Transverse colon (tissue), 4 donors: ENCODE data around the gene LPIN2. TPM values are rescaled to one million over a fixed set of nuclear protein-coding genes. Genes with fewer than 3 reads are reported as not detected.

Source experiments
- DNase-seq: peaks from one replicate; pipeline ENCODE4 v3.0.0-alpha.2; 2019
- H3K27ac ChIP-seq, 4 donors: fragments of 200-600 bp; sonication (generic); 2 replicates each; pipeline ENCODE4 v1.5.1; 2016 to 2018; ENCODE audit warnings: inconsistent platforms in 4 of 4
- H3K27me3 ChIP-seq: fragments of 200-600 bp; sonication (generic); 2 replicates; pipeline ENCODE4 v1.5.1; 2017; ENCODE audit warnings: inconsistent platforms
- H3K36me3 ChIP-seq, 4 donors: fragments of 200-600 bp; sonication (generic); 2 replicates each; pipeline ENCODE4 v1.5.1; 2017 to 2019; ENCODE audit warnings: inconsistent platforms in 4 of 4
- H3K4me1 ChIP-seq, 4 donors: fragments of 200-600 bp; sonication (generic); 2 replicates each; pipeline ENCODE4 v1.5.1; 2017 to 2020; ENCODE audit warnings: inconsistent platforms in 4 of 4
- H3K4me3 ChIP-seq, 4 donors: fragments of 200-600 bp; sonication (generic); 1 replicate in 1 of 4; 2 replicates in 3 of 4; pipeline versions ENCODE4 v1.5.1 to v1.6.1; 2017 to 2019; ENCODE audit warnings: inconsistent platforms in 4 of 4
- H3K9me3 ChIP-seq, 2 donors: fragments of 200-600 bp; sonication (generic); 2 replicates each; pipeline ENCODE4 v1.5.1; 2017 to 2019; ENCODE audit warnings: inconsistent platforms in 2 of 2
- EP300 ChIP-seq: sonication (generic); formaldehyde crosslinking; IDR thresholded peaks from one replicate; pipeline ENCODE4 v1.6.1; 2017; ENCODE audit warnings: antibody characterized with exemption, low read depth
- POLR2A ChIP-seq: fragments of 450-650 bp; IDR thresholded peaks from one replicate; pipeline ENCODE4 v1.6.1; 2016; ENCODE audit warnings: antibody characterized with exemption, mild to moderate bottlenecking, moderate library complexity
- POLR2AphosphoS5 ChIP-seq, 3 donors: sonication (generic); formaldehyde crosslinking; IDR thresholded peaks; one replicate each; pipeline ENCODE4 v1.6.1; 2016; ENCODE audit warnings: antibody characterized with exemption in 3 of 3
- WGBS, 2 donors: methylation state at CpG; one replicate each; pipeline ENCODE4 v1.1.5; 2018; ENCODE audit warnings: low coverage in 1 of 2; 5-methylcytosine and 5-hydroxymethylcytosine counted together
- in situ Hi-C, 4 donors: fragments of 200-750 bp; cut with MboI; loops; one replicate each; pipeline versions ENCODE4 v1.15.0 to v1.15.1; 2017; ENCODE audit warnings: low sequenced_read_pairs in 3 of 4, low pct_ligation_motif_present in 1 of 4, low pct_unique_long_range_greater_than_20kb in 1 of 4
- intact Hi-C: fragments of 100-400 bp; cut with DNase I; formaldehyde crosslinking; loops from one replicate; pipeline ENCODE4 v1.15.1; 2023; ENCODE audit warnings: low total_unique reads
- total RNA-seq, 4 donors: library from RNA; depleted of rRNA; stranded (reverse); fragments of >200 nt; gene quantifications; one replicate each; pipeline ENCODE4 v1.1.0, GENCODE V29; 2016
- TF ChIP-seq, protein P1 (sequence below), 5 experiments: fragments of 200-600 bp in 3 of 5; fragments of 450-650 bp in 2 of 5; sonication (generic) in 3 of 5; IDR thresholded peaks; 1 replicate in 2 of 5; 2 replicates in 3 of 5; pipeline ENCODE4 v1.5.1; 2016 to 2017; ENCODE audit warnings: antibody characterized with exemption in 5 of 5, inconsistent platforms in 3 of 5, mild to moderate bottlenecking in 2 of 5, moderate library complexity in 1 of 5

LPIN2 gene
- total RNA-seq, 4 donors from 2014 or later, result 11.1 to 151 (median 87.0) TPM

DNA sequence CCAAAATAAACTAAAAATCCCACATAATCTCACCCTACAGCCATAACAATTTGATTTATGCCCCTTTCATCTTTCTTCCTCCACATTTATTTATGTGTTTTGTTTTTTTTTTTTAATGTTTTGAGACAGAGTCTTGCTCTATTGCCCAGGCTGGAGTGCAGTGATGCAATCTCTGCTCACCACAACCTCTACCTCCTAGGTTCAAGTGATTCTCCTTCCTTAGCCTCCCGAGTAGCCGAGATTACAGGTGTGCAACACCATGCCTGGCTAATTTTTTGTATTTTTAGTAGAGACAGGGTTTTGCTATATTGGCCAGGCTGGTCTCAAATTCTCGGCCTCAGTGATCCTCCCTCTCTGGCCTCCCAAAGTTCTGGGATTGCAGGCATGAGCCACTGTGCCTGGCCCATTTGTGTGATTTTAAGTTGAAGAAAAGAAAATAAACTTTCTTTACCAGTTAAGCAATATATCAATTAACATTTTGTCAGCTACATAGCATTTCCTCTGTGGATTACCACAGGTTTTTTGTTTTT, 35.9 kb upstream of the LPIN2 start:
- in situ Hi-C loops, result no loop called here
- H3K27me3 ChIP-seq, result no peaks in the 10 kb centered on the region
- WGBS, 2 donors, result 80 to 90% methylated on average over 1 to 3 of the region's 3 CpGs
- H3K27ac ChIP-seq, result no peak overlapping the region
- H3K4me1 ChIP-seq, result peaks cover 8 to 42% (median 19%) of the 10 kb centered on the region in 4 donors
- TF ChIP-seq POLR2AphosphoS5 (IDR thresholded peaks at IDR 0.05) (no peak), POLR2A (no peak), EP300 (no peak)
- TF ChIP-seq, protein P1, sequence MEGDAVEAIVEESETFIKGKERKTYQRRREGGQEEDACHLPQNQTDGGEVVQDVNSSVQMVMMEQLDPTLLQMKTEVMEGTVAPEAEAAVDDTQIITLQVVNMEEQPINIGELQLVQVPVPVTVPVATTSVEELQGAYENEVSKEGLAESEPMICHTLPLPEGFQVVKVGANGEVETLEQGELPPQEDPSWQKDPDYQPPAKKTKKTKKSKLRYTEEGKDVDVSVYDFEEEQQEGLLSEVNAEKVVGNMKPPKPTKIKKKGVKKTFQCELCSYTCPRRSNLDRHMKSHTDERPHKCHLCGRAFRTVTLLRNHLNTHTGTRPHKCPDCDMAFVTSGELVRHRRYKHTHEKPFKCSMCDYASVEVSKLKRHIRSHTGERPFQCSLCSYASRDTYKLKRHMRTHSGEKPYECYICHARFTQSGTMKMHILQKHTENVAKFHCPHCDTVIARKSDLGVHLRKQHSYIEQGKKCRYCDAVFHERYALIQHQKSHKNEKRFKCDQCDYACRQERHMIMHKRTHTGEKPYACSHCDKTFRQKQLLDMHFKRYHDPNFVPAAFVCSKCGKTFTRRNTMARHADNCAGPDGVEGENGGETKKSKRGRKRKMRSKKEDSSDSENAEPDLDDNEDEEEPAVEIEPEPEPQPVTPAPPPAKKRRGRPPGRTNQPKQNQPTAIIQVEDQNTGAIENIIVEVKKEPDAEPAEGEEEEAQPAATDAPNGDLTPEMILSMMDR (IDR thresholded peaks at IDR 0.05), result no peak
- DNase-seq, result no peak
- intact Hi-C loops, result no loop called here
- no peaks in the 10 kb centered on the region for H3K9me3 ChIP-seq
- no peak overlapping the region for H3K4me3 ChIP-seq
- no peaks in the 10 kb centered on the region for H3K36me3 ChIP-seq

DNA sequence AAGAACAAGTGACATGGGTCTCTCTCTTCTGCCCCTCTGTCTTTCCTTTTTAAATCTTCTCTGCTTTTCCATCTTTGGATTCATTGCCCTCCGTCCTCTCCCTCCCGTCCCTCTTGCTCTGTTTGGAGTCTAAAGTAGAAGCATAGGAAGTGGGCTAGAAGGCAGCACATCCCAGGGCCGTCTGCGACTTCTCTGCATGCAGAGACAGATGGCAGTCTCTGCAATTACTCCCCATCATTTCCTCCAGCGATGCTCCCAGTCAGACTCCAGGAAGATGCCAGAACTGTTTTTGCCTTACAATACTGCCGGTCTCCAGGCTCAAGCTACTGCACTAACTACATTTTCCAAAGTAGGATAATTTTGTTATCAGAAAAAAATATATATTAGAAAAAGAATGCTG, 35.2 kb upstream of the LPIN2 start:
- Histone ChIP-seq H3K27me3 (no peaks in the 10 kb centered on the region), H3K36me3 (no peaks in the 10 kb centered on the region), H3K4me3 (no peak overlapping the region), H3K9me3 (no peaks in the 10 kb centered on the region), H3K27ac (no peak overlapping the region), H3K4me1 (peaks cover 8 to 42% (median 19%) of the 10 kb centered on the region in 4 donors)
- WGBS, 2 donors, result 61 to 69% methylated on average over 3 to 6 of the region's 6 CpGs
- TF ChIP-seq POLR2A, result no peak
- TF ChIP-seq, protein P1 (IDR thresholded peaks at IDR 0.05), result no peak
- TF ChIP-seq EP300, result no peak
- no peak for TF ChIP-seq POLR2AphosphoS5 (IDR thresholded peaks at IDR 0.05)
- DNase-seq, result no peak
- in situ Hi-C loops, result no loop called here
- intact Hi-C loops, result no loop called here

DNA sequence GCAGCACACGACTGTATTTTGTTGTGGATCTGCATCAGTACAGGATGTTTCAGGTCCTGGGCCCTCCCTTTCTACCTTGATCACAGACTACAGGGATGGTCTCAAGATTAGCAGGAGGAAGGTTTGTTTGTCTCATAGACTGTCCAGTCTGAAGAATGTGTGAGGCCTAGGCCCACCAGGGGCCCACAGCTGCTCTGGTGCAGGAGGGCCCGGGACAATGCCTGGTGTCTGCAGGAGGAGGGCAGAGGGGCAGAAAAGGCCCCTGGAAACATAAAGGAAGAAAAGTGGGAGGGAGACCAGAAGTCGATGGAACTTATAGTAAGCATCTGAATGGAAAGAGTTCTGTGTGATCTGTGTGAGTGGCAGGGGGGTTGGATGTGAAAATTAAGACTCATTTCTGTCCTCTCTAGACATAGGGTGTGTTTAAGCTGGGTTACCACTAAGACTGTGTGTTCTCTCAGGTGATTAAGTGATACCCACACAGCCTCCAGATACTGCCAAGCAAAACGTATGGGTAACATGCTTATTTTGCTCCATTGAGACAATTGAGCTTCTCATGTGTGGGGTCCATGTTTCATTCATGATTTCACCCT, 33.4 kb upstream of the LPIN2 start:
- Histone ChIP-seq H3K27ac (peak overlapping the region in 3 of 4 donors; percentile 76 to 83 (median 77)), H3K27me3 (no peaks in the 10 kb centered on the region), H3K9me3 (no peaks in the 10 kb centered on the region), H3K36me3 (no peaks in the 10 kb centered on the region), H3K4me1 (peaks cover 8 to 34% (median 11%) of the 10 kb centered on the region in 4 donors), H3K4me3 (no peak overlapping the region)
- intact Hi-C loops, result no loop called here
- no peak for DNase-seq
- TF ChIP-seq, protein P1 (IDR thresholded peaks at IDR 0.05), result no peak
- TF ChIP-seq POLR2A (no peak), EP300 (no peak), POLR2AphosphoS5 (IDR thresholded peaks at IDR 0.05) (no peak)
- WGBS, 2 donors, result 73 to 87% methylated on average over 4 of the region's 4 CpGs
- in situ Hi-C loops, result no loop called here

DNA sequence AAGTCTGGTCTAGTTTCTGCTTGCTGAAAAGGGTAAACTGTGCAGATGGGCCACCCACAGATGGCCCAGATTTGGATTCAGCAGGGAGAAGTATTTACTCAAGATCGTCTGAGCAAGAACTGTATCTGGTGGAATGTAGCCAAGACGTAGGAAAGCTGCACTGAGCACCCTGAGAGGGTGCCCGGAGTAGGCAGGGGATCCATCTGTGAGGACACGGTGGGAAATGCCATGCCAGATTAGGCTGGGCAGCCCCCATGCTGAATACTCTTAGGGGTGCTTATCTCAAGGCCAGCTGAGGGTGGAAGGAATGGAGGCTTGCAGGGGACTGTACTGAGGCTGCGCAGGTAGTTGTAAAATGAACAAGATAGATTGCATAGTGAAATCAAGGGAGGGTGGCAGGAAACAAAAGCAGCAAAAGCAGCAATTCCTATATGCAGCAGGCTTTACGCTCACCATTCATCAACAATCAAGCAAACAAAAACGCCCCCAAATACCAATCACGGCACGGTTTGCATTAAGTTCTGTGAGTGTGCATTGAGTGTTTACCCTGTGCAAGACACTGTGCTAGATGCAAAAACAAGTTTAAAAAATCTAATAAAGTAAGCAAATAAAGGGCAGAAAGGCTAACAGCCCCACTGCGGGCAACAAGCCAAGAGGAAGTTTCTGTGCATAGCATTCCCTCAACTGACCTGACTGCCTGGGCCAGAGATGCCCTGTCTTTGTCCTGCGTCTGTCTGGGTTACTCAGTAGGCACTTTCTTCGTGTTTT, 32.2 kb upstream of the LPIN2 start:
- TF ChIP-seq POLR2A, result no peak
- peak in 2 of 3 donors; percentile 13 to 38 for TF ChIP-seq POLR2AphosphoS5 (IDR thresholded peaks at IDR 0.05)
- TF ChIP-seq, protein P1 (IDR thresholded peaks at IDR 0.05), result no peak
- TF ChIP-seq EP300, result no peak
- 23 to 34% methylated on average over 4 to 12 of the region's 12 CpGs for WGBS, 2 donors

More for the DNA sequence above, 32.2 kb upstream of the LPIN2 start:
- DNase-seq, result peak; percentile 86
- Histone ChIP-seq H3K9me3 (no peaks in the 10 kb centered on the region), H3K27me3 (no peaks in the 10 kb centered on the region), H3K4me3 (peak overlapping the region in 1 of 4 donors; percentile 11), H3K4me1 (peaks cover 7 to 29% (median 9%) of the 10 kb centered on the region in 4 donors), H3K36me3 (no peaks in the 10 kb centered on the region), H3K27ac (peak overlapping the region; percentile 76 to 83 (median 77))
- intact Hi-C loops, result no loop called here
- in situ Hi-C loops, result no loop called here
